Astrocyte (in vitro differentiated cells and primary cell): ENCODE results near the gene FLVCR1. TPM values are rescaled to one million over a fixed set of nuclear protein-coding genes. Genes with fewer than 3 reads are reported as not detected.

Source experiments
- DNase-seq: peaks from one replicate; pipeline ENCODE4 v3.0.0-alpha.2; 2010; ENCODE audit warnings: low read depth
- FAIRE-seq: peaks from 2 replicates; lab custom pipeline; 2011; peaks lifted over from hg19 to GRCh38; lab: Jason Lieb, UNC
- H2AFZ ChIP-seq: 2 replicates; pipeline ENCODE4 v1.6.0; 2012; ENCODE audit warnings: low read depth, low read length, inconsistent platforms
- H3K27ac ChIP-seq: 2 replicates; pipeline ENCODE4 v1.5.1; 2011; ENCODE audit warnings: low read depth, low read length, inconsistent platforms
- H3K27me3 ChIP-seq: 2 replicates; pipeline ENCODE4 v1.6.0; 2011; ENCODE audit warnings: low read length, inconsistent platforms; ENCODE audit not compliant: insufficient read depth
- H3K36me3 ChIP-seq: 2 replicates; pipeline ENCODE4 v1.5.1; 2011; ENCODE audit warnings: low read length, inconsistent platforms; ENCODE audit not compliant: insufficient read depth
- H3K4me1 ChIP-seq: 2 replicates; pipeline ENCODE4 v1.5.1; 2011; ENCODE audit warnings: low read length, inconsistent platforms; ENCODE audit not compliant: insufficient read depth
- H3K4me2 ChIP-seq: 2 replicates; pipeline ENCODE4 v1.6.0; 2012; ENCODE audit warnings: low read length, inconsistent platforms
- H3K4me3 ChIP-seq: 2 replicates; pipeline ENCODE4 v1.5.1; 2011; ENCODE audit warnings: low read depth, mild to moderate bottlenecking, low read length, inconsistent platforms; ENCODE audit not compliant: insufficient read depth
- H3K79me2 ChIP-seq: 2 replicates; pipeline ENCODE4 v1.6.0; 2012; ENCODE audit warnings: mild to moderate bottlenecking, low read length, inconsistent platforms; ENCODE audit not compliant: insufficient read depth
- H3K9ac ChIP-seq: 2 replicates; pipeline ENCODE4 v1.6.0; 2012; ENCODE audit warnings: mild to moderate bottlenecking, low read length, inconsistent platforms
- H3K9me3 ChIP-seq: 2 replicates; pipeline ENCODE4 v1.5.1; 2012; ENCODE audit warnings: low read depth, mild to moderate bottlenecking, low read length, inconsistent platforms; ENCODE audit not compliant: insufficient read depth
- H4K20me1 ChIP-seq: 2 replicates; pipeline ENCODE4 v1.6.0; 2012; ENCODE audit warnings: low read length, inconsistent platforms; ENCODE audit not compliant: insufficient read depth
- H3K27ac Mint-ChIP-seq: one replicate; pipeline ENCODE4 v1.8.0; 2021; ENCODE audit warnings: mild to moderate bottlenecking, mixed read lengths; ENCODE audit not compliant: unreplicated experiment
- H3K27me3 Mint-ChIP-seq: one replicate; pipeline ENCODE4 v1.8.0; 2021; ENCODE audit warnings: low read depth, mixed read lengths; ENCODE audit not compliant: unreplicated experiment
- H3K36me3 Mint-ChIP-seq: one replicate; pipeline ENCODE4 v1.8.0; 2021; ENCODE audit warnings: low read depth, mixed read lengths; ENCODE audit not compliant: unreplicated experiment
- H3K4me1 Mint-ChIP-seq: one replicate; pipeline ENCODE4 v1.8.0; 2021; ENCODE audit warnings: low read depth, mixed read lengths; ENCODE audit not compliant: unreplicated experiment
- H3K4me3 Mint-ChIP-seq: one replicate; pipeline ENCODE4 v1.8.0; 2021; ENCODE audit warnings: mild to moderate bottlenecking, moderate library complexity, mixed read lengths; ENCODE audit not compliant: unreplicated experiment
- H3K9me3 Mint-ChIP-seq: one replicate; pipeline ENCODE4 v1.8.0; 2021; ENCODE audit warnings: mild to moderate bottlenecking, mixed read lengths; ENCODE audit not compliant: unreplicated experiment
- EZH2 ChIP-seq: IDR thresholded peaks from 2 replicates; pipeline ENCODE4 v1.6.1; 2012; ENCODE audit warnings: mild to moderate bottlenecking, low read length, inconsistent platforms; ENCODE audit not compliant: insufficient read depth
- total RNA-seq: library from RNA; stranded (reverse); gene quantifications from 2 replicates; pipeline ENCODE4 v1.2.1, GENCODE V29; 2021
- TF ChIP-seq, protein P1 (sequence below): IDR thresholded peaks from 2 replicates; pipeline ENCODE4 v1.5.1; 2011; ENCODE audit warnings: low read depth, mild to moderate bottlenecking, inconsistent platforms, low read length, moderate library complexity; ENCODE audit not compliant: insufficient read depth

Gene FLVCR1
- total RNA-seq, 1 donor from 2014 or later: 8.1 TPM

DNA sequence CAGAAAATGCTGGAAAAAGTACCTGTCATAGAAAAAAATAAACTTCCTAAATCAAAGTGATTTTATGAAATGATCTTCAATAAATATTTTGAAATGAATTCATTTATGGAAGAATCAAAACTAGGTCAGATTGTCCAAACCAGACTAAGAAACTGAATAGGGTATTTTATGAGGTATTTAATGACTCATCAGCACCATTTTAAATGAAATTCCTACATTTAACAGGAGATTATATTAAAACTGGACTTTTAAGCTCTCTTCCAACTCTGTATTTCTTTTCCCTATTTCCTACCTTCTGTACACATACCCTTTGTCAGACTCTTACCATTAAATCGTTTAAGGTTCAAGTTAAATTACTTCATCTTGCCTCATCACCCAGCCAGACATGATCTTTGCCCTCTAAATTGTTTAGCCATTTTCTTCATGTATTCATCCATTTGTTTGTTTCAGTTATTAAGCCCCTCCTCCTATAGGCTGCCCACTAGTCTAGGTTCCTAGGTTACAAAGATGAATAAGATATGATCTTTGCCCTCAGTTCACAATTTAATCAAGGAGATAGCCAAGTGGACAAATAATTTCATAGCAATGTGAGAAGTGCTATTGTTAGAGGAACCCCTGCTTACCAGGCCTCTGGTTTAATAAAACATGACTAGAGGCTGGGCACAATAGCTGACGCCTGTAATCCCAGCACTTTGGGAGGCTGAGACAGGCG is 41.4 kb upstream of the FLVCR1 start:
- TF ChIP-seq, protein P1, sequence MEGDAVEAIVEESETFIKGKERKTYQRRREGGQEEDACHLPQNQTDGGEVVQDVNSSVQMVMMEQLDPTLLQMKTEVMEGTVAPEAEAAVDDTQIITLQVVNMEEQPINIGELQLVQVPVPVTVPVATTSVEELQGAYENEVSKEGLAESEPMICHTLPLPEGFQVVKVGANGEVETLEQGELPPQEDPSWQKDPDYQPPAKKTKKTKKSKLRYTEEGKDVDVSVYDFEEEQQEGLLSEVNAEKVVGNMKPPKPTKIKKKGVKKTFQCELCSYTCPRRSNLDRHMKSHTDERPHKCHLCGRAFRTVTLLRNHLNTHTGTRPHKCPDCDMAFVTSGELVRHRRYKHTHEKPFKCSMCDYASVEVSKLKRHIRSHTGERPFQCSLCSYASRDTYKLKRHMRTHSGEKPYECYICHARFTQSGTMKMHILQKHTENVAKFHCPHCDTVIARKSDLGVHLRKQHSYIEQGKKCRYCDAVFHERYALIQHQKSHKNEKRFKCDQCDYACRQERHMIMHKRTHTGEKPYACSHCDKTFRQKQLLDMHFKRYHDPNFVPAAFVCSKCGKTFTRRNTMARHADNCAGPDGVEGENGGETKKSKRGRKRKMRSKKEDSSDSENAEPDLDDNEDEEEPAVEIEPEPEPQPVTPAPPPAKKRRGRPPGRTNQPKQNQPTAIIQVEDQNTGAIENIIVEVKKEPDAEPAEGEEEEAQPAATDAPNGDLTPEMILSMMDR: no peak
- TF ChIP-seq EZH2: no peak
- H3K4me3 ChIP-seq: no peak overlapping the region
- DNase-seq (no peak), FAIRE-seq (no peak)
- Mint-ChIP-seq H3K4me1 (no peaks in the 10 kb centered on the region), H3K9me3 (no peaks in the 10 kb centered on the region), H3K4me3 (no peak overlapping the region), H3K27ac (no peak overlapping the region), H3K36me3 (no peaks in the 10 kb centered on the region), H3K27me3 (no peaks in the 10 kb centered on the region)
- H3K27ac ChIP-seq: no peak overlapping the region
- no peaks in the 10 kb centered on the region for H3K36me3 ChIP-seq
- H4K20me1 ChIP-seq: no peaks in the 10 kb centered on the region
- no peak overlapping the region for H2AFZ ChIP-seq
- no peak overlapping the region for H3K9ac ChIP-seq
- H3K4me1 ChIP-seq: no peaks in the 10 kb centered on the region
- no peaks in the 10 kb centered on the region for H3K9me3 ChIP-seq
- no peak overlapping the region for H3K4me2 ChIP-seq
- H3K27me3 ChIP-seq: no peaks in the 10 kb centered on the region
- no peaks in the 10 kb centered on the region for H3K79me2 ChIP-seq

DNA sequence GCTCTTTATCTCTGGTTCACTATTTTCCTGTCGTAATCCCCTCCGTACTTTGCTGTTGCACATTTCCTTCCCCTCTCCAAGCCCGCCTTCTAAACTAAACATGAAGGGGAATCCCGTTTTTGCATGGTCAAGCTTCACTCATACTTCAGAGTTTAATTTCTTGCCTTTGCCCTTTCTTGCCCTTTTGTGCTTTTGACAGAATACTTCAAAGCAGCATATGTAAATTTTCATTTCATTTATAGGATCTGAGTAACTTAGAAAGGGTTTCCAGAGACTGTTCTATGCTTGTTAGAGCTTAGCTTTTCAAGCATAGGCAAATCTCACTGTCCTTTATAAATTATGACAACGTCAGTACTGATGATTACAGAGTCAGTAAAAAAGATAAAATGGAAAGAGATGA is 38.3 kb upstream of the FLVCR1 start:
- Mint-ChIP-seq H3K4me3 (no peak overlapping the region), H3K4me1 (no peaks in the 10 kb centered on the region), H3K27ac (no peak overlapping the region), H3K27me3 (no peaks in the 10 kb centered on the region), H3K36me3 (peaks cover 3% of the 10 kb centered on the region), H3K9me3 (peaks cover 7% of the 10 kb centered on the region)
- Histone ChIP-seq H3K27ac (no peak overlapping the region), H3K4me2 (no peak overlapping the region), H3K9me3 (peaks cover 3% of the 10 kb centered on the region), H3K9ac (no peak overlapping the region), H3K36me3 (no peaks in the 10 kb centered on the region), H2AFZ (no peak overlapping the region), H3K27me3 (no peaks in the 10 kb centered on the region), H4K20me1 (no peaks in the 10 kb centered on the region), H3K4me3 (no peak overlapping the region), H3K79me2 (no peaks in the 10 kb centered on the region), H3K4me1 (no peaks in the 10 kb centered on the region)
- no peak for TF ChIP-seq EZH2
- TF ChIP-seq, protein P1: no peak
- no peak for DNase-seq
- no peak for FAIRE-seq

DNA sequence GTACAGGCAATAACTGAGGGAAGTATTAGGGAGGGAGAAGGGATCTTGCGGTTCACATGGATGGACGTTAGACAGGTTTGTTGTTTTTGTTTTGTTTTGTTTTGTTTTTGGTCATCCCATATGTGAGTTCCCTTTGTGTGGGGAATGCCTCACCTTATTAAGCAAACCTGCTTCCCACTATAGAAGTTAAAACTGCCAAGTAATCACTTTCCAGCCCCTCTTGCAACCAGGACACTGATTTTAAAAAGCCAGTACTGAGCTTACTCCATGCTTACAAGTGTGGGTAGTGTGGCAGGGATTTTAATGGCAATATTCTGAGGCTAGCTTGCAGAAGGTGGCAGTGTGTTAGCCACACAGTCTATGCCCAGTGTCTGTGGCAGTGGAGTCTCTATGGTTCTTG is 37.1 kb upstream of the FLVCR1 start:
- H2AFZ ChIP-seq: no peak overlapping the region
- DNase-seq (no peak), FAIRE-seq (no peak)
- H3K9me3 ChIP-seq: peaks cover 12% of the 10 kb centered on the region
- no peak overlapping the region for H3K27ac Mint-ChIP-seq
- H3K36me3 Mint-ChIP-seq: peaks cover 3% of the 10 kb centered on the region
- no peaks in the 10 kb centered on the region for H3K27me3 ChIP-seq
- H3K4me3 ChIP-seq: no peak overlapping the region
- H3K4me1 ChIP-seq: no peaks in the 10 kb centered on the region
- no peaks in the 10 kb centered on the region for H3K27me3 Mint-ChIP-seq
- H3K79me2 ChIP-seq: no peaks in the 10 kb centered on the region
- no peaks in the 10 kb centered on the region for H3K36me3 ChIP-seq
- TF ChIP-seq EZH2: no peak
- TF ChIP-seq, protein P1: no peak
- H3K9ac ChIP-seq: no peak overlapping the region
- H4K20me1 ChIP-seq: no peaks in the 10 kb centered on the region
- no peaks in the 10 kb centered on the region for H3K4me1 Mint-ChIP-seq
- H3K27ac ChIP-seq: no peak overlapping the region
- no peak overlapping the region for H3K4me3 Mint-ChIP-seq
- peaks cover 13% of the 10 kb centered on the region for H3K9me3 Mint-ChIP-seq
- H3K4me2 ChIP-seq: no peak overlapping the region
